Immature natural killer cell (primary cell): Measurements from ENCODE around the gene AP1G2. TPM values are rescaled to one million over a fixed set of nuclear protein-coding genes. Genes with fewer than 3 reads are reported as not detected.

Experiments
- DNase-seq, 3 donors: peaks; one replicate each; pipeline ENCODE4 v3.0.0; 2022; ENCODE audit warnings: mixed read lengths in 1 of 3
- H3K27ac Mint-ChIP-seq, 6 donors: one replicate each; pipeline ENCODE4 v1.8.0; 2020; ENCODE audit warnings: mixed read lengths in 6 of 6, mild to moderate bottlenecking in 5 of 6, inconsistent platforms in 4 of 6, moderate library complexity in 3 of 6
- H3K27me3 Mint-ChIP-seq, 3 donors: one replicate each; pipeline ENCODE4 v1.8.0; 2020 to 2021; ENCODE audit warnings: low read depth in 3 of 3, mild to moderate bottlenecking in 3 of 3, mixed read lengths in 3 of 3, moderate library complexity in 3 of 3, inconsistent platforms in 1 of 3
- H3K36me3 Mint-ChIP-seq, 3 donors: one replicate each; pipeline ENCODE4 v1.8.0; 2020; ENCODE audit warnings: mixed read lengths in 3 of 3, inconsistent platforms in 2 of 3, mild to moderate bottlenecking in 2 of 3
- H3K4me1 Mint-ChIP-seq, 2 donors: one replicate each; pipeline ENCODE4 v1.8.0; 2020; ENCODE audit warnings: inconsistent platforms in 2 of 2, mild to moderate bottlenecking in 2 of 2, mixed read lengths in 2 of 2, moderate library complexity in 1 of 2
- H3K4me3 Mint-ChIP-seq, 5 donors: one replicate each; pipeline ENCODE4 v1.8.0; 2020; ENCODE audit warnings: mild to moderate bottlenecking in 5 of 5, mixed read lengths in 5 of 5, inconsistent platforms in 3 of 5, moderate library complexity in 3 of 5
- H3K9me3 Mint-ChIP-seq, 6 donors: one replicate each; pipeline ENCODE4 v1.8.0; 2020; ENCODE audit warnings: mild to moderate bottlenecking in 6 of 6, mixed read lengths in 6 of 6, inconsistent platforms in 4 of 6, moderate library complexity in 3 of 6
- polyA plus RNA-seq, 3 donors: library from polyadenylated mRNA; unstranded; fragments of 300-500 nt; fragmentation: Illumina TruSeq; gene quantifications; one replicate each; pipeline ENCODE4 v1.2.3, GENCODE V29; 2021

The AP1G2 gene
- polyA plus RNA-seq, 3 donors from 2014 or later: 62.9 to 80.7 (median 64.4) TPM

- DNase-seq: no peak
- no peak overlapping the region for H3K27ac Mint-ChIP-seq
- H3K4me1 Mint-ChIP-seq: peaks cover 13 to 22% of the 10 kb centered on the region in 2 donors
- H3K27me3 Mint-ChIP-seq: peaks cover 7 to 21% (median 18%) of the 10 kb centered on the region in 3 donors
- H3K4me3 Mint-ChIP-seq: peak overlapping the region in 1 of 5 donors; percentile 7
- H3K36me3 Mint-ChIP-seq: peaks cover 0 to 4% (median 0%) of the 10 kb centered on the region in 3 donors
- H3K9me3 Mint-ChIP-seq: no peaks in the 10 kb centered on the region
Measured at GRCh38 chr14:23572836-23573235, 5.2 kb upstream of the AP1G2 start.

- H3K4me1 Mint-ChIP-seq: peaks cover 17 to 25% of the 10 kb centered on the region in 2 donors
- no peaks in the 10 kb centered on the region for H3K9me3 Mint-ChIP-seq
- H3K27me3 Mint-ChIP-seq: peaks cover 9 to 22% (median 21%) of the 10 kb centered on the region in 3 donors
- peak overlapping the region in 1 of 5 donors; percentile 7 for H3K4me3 Mint-ChIP-seq
- peaks cover 0 to 4% (median 0%) of the 10 kb centered on the region in 3 donors for H3K36me3 Mint-ChIP-seq
- no peak overlapping the region for H3K27ac Mint-ChIP-seq
- no peak for DNase-seq
Measured at GRCh38 chr14:23572524-23572828, 4.9 kb upstream of the AP1G2 start.

- Mint-ChIP-seq H3K27me3 (peaks cover 12 to 22% (median 21%) of the 10 kb centered on the region in 3 donors), H3K27ac (no peak overlapping the region), H3K9me3 (no peaks in the 10 kb centered on the region), H3K4me3 (no peak overlapping the region), H3K36me3 (peaks cover 0 to 4% (median 0%) of the 10 kb centered on the region in 3 donors), H3K4me1 (peaks cover 23 to 31% of the 10 kb centered on the region in 2 donors)
- DNase-seq: no peak
Measured at GRCh38 chr14:23571701-23572523, 4.3 kb upstream of the AP1G2 start.

- Mint-ChIP-seq H3K36me3 (peaks cover 0 to 4% (median 0%) of the 10 kb centered on the region in 3 donors), H3K27ac (no peak overlapping the region), H3K27me3 (peaks cover 5 to 18% (median 17%) of the 10 kb centered on the region in 3 donors), H3K9me3 (no peaks in the 10 kb centered on the region), H3K4me1 (peaks cover 24 to 30% of the 10 kb centered on the region in 2 donors), H3K4me3 (no peak overlapping the region)
- no peak for DNase-seq
Measured at GRCh38 chr14:23570806-23571483, 3.4 kb upstream of the AP1G2 start.

- Mint-ChIP-seq H3K27ac (peak overlapping the region in 2 of 6 donors; percentile 55 to 83), H3K4me3 (no peak overlapping the region), H3K27me3 (peaks cover 5 to 12% (median 9%) of the 10 kb centered on the region in 3 donors), H3K9me3 (no peaks in the 10 kb centered on the region), H3K4me1 (peaks cover 27 to 28% of the 10 kb centered on the region in 2 donors), H3K36me3 (peaks cover 0 to 4% (median 0%) of the 10 kb centered on the region in 3 donors)
- no peak for DNase-seq
Measured at GRCh38 chr14:23569443-23570151, 2.0 kb upstream of the AP1G2 start.

GRCh38 chr14:23568600-23569331, 1.2 kb upstream of the AP1G2 start:
- Mint-ChIP-seq H3K36me3 (peaks cover 0 to 7% (median 0%) of the 10 kb centered on the region in 3 donors), H3K27me3 (peaks cover 5 to 10% (median 9%) of the 10 kb centered on the region in 3 donors), H3K9me3 (no peaks in the 10 kb centered on the region), H3K4me1 (peaks cover 30 to 33% of the 10 kb centered on the region in 2 donors), H3K27ac (peak overlapping the region; percentile 48 to 97 (median 93)), H3K4me3 (peak overlapping the region; percentile 68 to 100 (median 97))
- no peak for DNase-seq

- Mint-ChIP-seq H3K27ac (peak overlapping the region; percentile 92 to 99 (median 95)), H3K27me3 (peaks cover 5 to 9% (median 7%) of the 10 kb centered on the region in 3 donors), H3K36me3 (peaks cover under 1 to 5% (median under 1%) of the 10 kb centered on the region in 3 donors), H3K4me3 (peak overlapping the region; percentile 97 to 100 (median 99)), H3K9me3 (no peaks in the 10 kb centered on the region), H3K4me1 (peaks cover 30 to 33% of the 10 kb centered on the region in 2 donors)
- DNase-seq: no peak
Measured at GRCh38 chr14:23568021-23568599, 519 bp upstream of the AP1G2 start.

GRCh38 chr14:23566778-23567185, 809 bp downstream of the AP1G2 start:
- Mint-ChIP-seq H3K27ac (peak overlapping the region; percentile 81 to 99 (median 94)), H3K27me3 (peaks cover 5 to 7% (median 5%) of the 10 kb centered on the region in 3 donors), H3K4me1 (peaks cover 34 to 38% of the 10 kb centered on the region in 2 donors), H3K4me3 (peak overlapping the region; percentile 97 to 100 (median 99)), H3K9me3 (no peaks in the 10 kb centered on the region), H3K36me3 (peaks cover 4 to 9% (median 5%) of the 10 kb centered on the region in 3 donors)
- DNase-seq: no peak

- peaks cover 34 to 38% of the 10 kb centered on the region in 2 donors for H3K4me1 Mint-ChIP-seq
- H3K27me3 Mint-ChIP-seq: peaks cover 5 to 7% (median 5%) of the 10 kb centered on the region in 3 donors
- DNase-seq: no peak
- H3K4me3 Mint-ChIP-seq: peak overlapping the region; percentile 97 to 100 (median 99)
- peaks cover 4 to 9% (median 5%) of the 10 kb centered on the region in 3 donors for H3K36me3 Mint-ChIP-seq
- H3K27ac Mint-ChIP-seq: peak overlapping the region; percentile 74 to 99 (median 92)
- no peaks in the 10 kb centered on the region for H3K9me3 Mint-ChIP-seq
Measured at GRCh38 chr14:23566112-23566777, 1.3 kb downstream of the AP1G2 start.

GRCh38 chr14:23565626-23566025, 2.0 kb downstream of the AP1G2 start:
- no peak for DNase-seq
- Mint-ChIP-seq H3K9me3 (no peaks in the 10 kb centered on the region), H3K4me3 (peak overlapping the region in 2 of 5 donors; percentile 54 to 99), H3K27me3 (peaks cover 5 to 7% (median 5%) of the 10 kb centered on the region in 3 donors), H3K27ac (peak overlapping the region in 1 of 6 donors; percentile 4), H3K4me1 (peaks cover 34 to 38% of the 10 kb centered on the region in 2 donors), H3K36me3 (peaks cover 4 to 13% (median 5%) of the 10 kb centered on the region in 3 donors)

GRCh38 chr14:23564876-23565275, 2.7 kb downstream of the AP1G2 start:
- peaks cover 5 to 7% (median 5%) of the 10 kb centered on the region in 3 donors for H3K27me3 Mint-ChIP-seq
- H3K4me1 Mint-ChIP-seq: peaks cover 34 to 38% of the 10 kb centered on the region in 2 donors
- no peaks in the 10 kb centered on the region for H3K9me3 Mint-ChIP-seq
- peaks cover 5 to 13% (median 7%) of the 10 kb centered on the region in 3 donors for H3K36me3 Mint-ChIP-seq
- H3K27ac Mint-ChIP-seq: peak overlapping the region in 2 of 6 donors; percentile 7 to 10
- peak overlapping the region in 1 of 5 donors; percentile 42 for H3K4me3 Mint-ChIP-seq
- no peak for DNase-seq

- Mint-ChIP-seq H3K27ac (peak overlapping the region in 2 of 6 donors; percentile 10 to 33), H3K9me3 (no peaks in the 10 kb centered on the region), H3K4me1 (peaks cover 34 to 38% of the 10 kb centered on the region in 2 donors), H3K4me3 (peak overlapping the region in 3 of 5 donors; percentile 10 to 29 (median 28)), H3K27me3 (peaks cover 5 to 9% (median 5%) of the 10 kb centered on the region in 3 donors), H3K36me3 (peaks cover 5 to 13% (median 7%) of the 10 kb centered on the region in 3 donors)
- DNase-seq: no peak
Measured at GRCh38 chr14:23564181-23564812, 3.3 kb downstream of the AP1G2 start.
